Endothelial cell (in vitro differentiated cells): ENCODE measurements around the gene FXN. TPM values are rescaled to one million over a fixed set of nuclear protein-coding genes. Genes with fewer than 3 reads are reported as not detected.
A peak's percentile ranks its signal among the peaks of the same experiment; 100 is the strongest.

Source experiments
- DNase-seq: peaks from one replicate; pipeline ENCODE4 v3.0.0; 2021; ENCODE audit warnings: low spot score
- H3K27ac Mint-ChIP-seq: one replicate; pipeline ENCODE4 v1.8.0; 2021; ENCODE audit warnings: mixed read lengths, inconsistent platforms; ENCODE audit not compliant: unreplicated experiment
- H3K27me3 Mint-ChIP-seq: one replicate; pipeline ENCODE4 v1.8.0; 2021; ENCODE audit warnings: mild to moderate bottlenecking, moderate library complexity, mixed read lengths, inconsistent platforms; ENCODE audit not compliant: unreplicated experiment
- H3K36me3 Mint-ChIP-seq: one replicate; pipeline ENCODE4 v1.8.0; 2021; ENCODE audit warnings: mild to moderate bottlenecking, low read depth, mixed read lengths, inconsistent platforms; ENCODE audit not compliant: unreplicated experiment
- H3K4me1 Mint-ChIP-seq: one replicate; pipeline ENCODE4 v1.8.0; 2021; ENCODE audit warnings: mild to moderate bottlenecking, mixed read lengths, inconsistent platforms; ENCODE audit not compliant: unreplicated experiment
- H3K4me3 Mint-ChIP-seq: one replicate; pipeline ENCODE4 v1.8.0; 2021; ENCODE audit warnings: mild to moderate bottlenecking, mixed read lengths, inconsistent platforms; ENCODE audit not compliant: unreplicated experiment
- H3K9me3 Mint-ChIP-seq: one replicate; pipeline ENCODE4 v1.8.0; 2021; ENCODE audit warnings: mixed read lengths, inconsistent platforms; ENCODE audit not compliant: unreplicated experiment
- total RNA-seq: library from RNA; stranded (reverse); fragmentation: NEBNext Ultra II Directional; extraction: Animal tissue kit (Norgen Biotek cat#: 25700); gene quantifications from one replicate; pipeline ENCODE4 v1.2.1, GENCODE V29; 2021; ENCODE audit not compliant: unreplicated experiment
- TF ChIP-seq, protein P1 (sequence below): fragments of 200-600 bp; sonication (generic); IDR thresholded peaks from one replicate; pipeline ENCODE4 v1.5.0; 2021; ENCODE audit warnings: antibody characterized with exemption; ENCODE audit not compliant: unreplicated experiment

Gene FXN
- total RNA-seq, 1 donor from 2014 or later: 14.4 TPM

DNA sequence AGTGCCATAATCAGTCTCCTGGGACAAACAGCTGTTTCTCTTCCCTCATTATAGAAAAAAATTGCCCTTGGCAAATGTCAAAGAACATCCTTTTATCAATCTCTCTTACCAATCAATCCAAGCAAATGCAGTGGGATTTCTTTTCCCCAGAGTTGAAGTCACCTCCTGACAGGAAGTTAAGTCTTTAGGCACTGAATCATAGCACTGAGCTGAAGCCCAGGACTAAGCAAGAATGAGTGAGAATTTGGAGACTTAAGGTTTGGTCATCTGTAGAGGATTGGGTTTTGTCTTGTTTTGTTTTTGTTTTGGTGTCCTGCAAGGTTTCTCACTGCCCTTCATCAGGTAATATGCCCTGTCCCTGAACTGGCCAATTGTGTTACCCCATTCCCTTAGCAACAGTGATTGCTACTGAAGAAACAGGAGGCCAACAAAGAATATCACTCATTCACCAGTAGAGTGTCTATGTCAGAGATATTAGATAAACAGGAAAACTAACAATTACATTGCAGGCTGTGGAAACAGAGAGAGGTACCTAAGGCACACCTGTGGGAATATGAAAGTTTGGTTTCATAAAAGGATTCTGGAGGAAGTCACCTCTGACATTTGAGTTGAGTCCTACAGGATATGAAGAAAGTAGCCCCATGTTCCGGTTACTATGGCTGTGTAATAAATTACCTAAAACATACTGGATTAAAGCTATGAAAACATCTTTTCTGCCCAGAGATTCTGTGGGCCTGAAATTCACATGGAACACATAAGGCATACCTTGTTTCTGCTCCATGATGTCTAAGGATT lies 4.5 kb upstream of the FXN start:
- no peak overlapping the region for H3K27ac Mint-ChIP-seq
- no peaks in the 10 kb centered on the region for H3K27me3 Mint-ChIP-seq
- H3K9me3 Mint-ChIP-seq: no peaks in the 10 kb centered on the region
- no peaks in the 10 kb centered on the region for H3K4me1 Mint-ChIP-seq
- TF ChIP-seq, protein P1, sequence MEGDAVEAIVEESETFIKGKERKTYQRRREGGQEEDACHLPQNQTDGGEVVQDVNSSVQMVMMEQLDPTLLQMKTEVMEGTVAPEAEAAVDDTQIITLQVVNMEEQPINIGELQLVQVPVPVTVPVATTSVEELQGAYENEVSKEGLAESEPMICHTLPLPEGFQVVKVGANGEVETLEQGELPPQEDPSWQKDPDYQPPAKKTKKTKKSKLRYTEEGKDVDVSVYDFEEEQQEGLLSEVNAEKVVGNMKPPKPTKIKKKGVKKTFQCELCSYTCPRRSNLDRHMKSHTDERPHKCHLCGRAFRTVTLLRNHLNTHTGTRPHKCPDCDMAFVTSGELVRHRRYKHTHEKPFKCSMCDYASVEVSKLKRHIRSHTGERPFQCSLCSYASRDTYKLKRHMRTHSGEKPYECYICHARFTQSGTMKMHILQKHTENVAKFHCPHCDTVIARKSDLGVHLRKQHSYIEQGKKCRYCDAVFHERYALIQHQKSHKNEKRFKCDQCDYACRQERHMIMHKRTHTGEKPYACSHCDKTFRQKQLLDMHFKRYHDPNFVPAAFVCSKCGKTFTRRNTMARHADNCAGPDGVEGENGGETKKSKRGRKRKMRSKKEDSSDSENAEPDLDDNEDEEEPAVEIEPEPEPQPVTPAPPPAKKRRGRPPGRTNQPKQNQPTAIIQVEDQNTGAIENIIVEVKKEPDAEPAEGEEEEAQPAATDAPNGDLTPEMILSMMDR: no peak
- H3K4me3 Mint-ChIP-seq: no peak overlapping the region
- no peaks in the 10 kb centered on the region for H3K36me3 Mint-ChIP-seq
- DNase-seq: no peak

DNA sequence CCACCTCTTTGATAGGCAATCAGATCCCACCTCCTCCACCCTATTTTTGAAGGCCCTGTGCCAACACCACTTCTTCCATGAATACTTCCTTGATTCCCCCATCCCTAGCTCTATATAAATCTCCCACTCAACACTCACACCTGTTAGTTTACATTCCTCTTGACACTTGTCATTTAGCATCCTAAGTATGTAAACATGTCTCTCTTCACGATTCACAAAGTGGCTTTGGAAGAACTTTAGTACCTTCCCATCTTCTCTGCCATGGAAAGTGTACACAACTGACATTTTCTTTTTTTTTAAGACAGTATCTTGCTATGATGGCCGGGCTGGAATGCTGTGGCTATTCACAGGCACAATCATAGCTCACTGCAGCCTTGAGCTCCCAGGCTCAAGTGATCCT lies 1.5 kb upstream of the FXN start:
- TF ChIP-seq, protein P1: no peak
- Mint-ChIP-seq H3K4me3 (no peak overlapping the region), H3K9me3 (no peaks in the 10 kb centered on the region), H3K27ac (no peak overlapping the region), H3K27me3 (peaks cover 6% of the 10 kb centered on the region), H3K36me3 (no peaks in the 10 kb centered on the region), H3K4me1 (peaks cover 5% of the 10 kb centered on the region)
- DNase-seq: no peak

DNA sequence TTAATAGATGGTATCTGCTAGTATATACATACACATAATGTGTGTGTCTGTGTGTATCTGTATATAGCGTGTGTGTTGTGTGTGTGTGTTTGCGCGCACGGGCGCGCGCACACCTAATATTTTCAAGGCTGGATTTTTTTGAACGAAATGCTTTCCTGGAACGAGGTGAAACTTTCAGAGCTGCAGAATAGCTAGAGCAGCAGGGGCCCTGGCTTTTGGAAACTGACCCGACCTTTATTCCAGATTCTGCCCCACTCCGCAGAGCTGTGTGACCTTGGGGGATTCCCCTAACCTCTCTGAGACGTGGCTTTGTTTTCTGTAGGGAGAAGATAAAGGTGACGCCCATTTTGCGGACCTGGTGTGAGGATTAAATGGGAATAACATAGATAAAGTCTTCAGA lies 757 bp downstream of the FXN start:
- Mint-ChIP-seq H3K4me3 (peak overlapping the region; percentile 91), H3K4me1 (peaks cover 5% of the 10 kb centered on the region), H3K9me3 (no peaks in the 10 kb centered on the region), H3K27me3 (peaks cover 6% of the 10 kb centered on the region), H3K36me3 (no peaks in the 10 kb centered on the region), H3K27ac (peak overlapping the region; percentile 86)
- TF ChIP-seq, protein P1: no peak
- DNase-seq: no peak

DNA sequence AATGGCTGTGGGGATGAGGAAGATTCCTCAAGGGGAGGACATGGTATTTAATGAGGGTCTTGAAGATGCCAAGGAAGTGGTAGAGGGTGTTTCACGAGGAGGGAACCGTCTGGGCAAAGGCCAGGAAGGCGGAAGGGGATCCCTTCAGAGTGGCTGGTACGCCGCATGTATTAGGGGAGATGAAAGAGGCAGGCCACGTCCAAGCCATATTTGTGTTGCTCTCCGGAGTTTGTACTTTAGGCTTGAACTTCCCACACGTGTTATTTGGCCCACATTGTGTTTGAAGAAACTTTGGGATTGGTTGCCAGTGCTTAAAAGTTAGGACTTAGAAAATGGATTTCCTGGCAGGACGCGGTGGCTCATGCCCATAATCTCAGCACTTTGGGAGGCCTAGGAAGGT lies 1.2 kb downstream of the FXN start:
- Mint-ChIP-seq H3K27me3 (peaks cover 6% of the 10 kb centered on the region), H3K4me3 (peak overlapping the region; percentile 91), H3K36me3 (no peaks in the 10 kb centered on the region), H3K4me1 (peaks cover 5% of the 10 kb centered on the region), H3K9me3 (no peaks in the 10 kb centered on the region), H3K27ac (peak overlapping the region; percentile 44)
- TF ChIP-seq, protein P1: no peak
- no peak for DNase-seq

DNA sequence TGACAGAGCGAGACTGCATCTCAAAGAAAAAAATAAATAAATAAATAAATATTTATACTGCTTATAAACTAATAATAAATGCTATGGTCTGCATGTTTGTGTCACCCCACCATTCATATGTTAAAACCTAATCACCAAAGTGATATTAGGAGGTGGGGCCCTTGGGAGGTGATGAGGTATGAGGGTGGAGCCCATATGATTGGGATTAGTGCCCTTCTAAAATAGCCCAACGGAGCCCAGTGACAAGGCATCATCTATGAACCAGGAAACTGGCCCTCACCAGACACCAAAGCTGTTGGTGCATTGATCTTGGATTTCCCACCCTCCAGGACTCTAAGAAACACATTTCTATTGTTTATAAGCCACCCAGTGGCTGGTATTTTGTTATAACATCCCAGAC lies 5.1 kb downstream of the FXN start:
- Mint-ChIP-seq H3K27ac (no peak overlapping the region), H3K36me3 (no peaks in the 10 kb centered on the region), H3K9me3 (no peaks in the 10 kb centered on the region), H3K4me3 (no peak overlapping the region), H3K4me1 (peaks cover 16% of the 10 kb centered on the region), H3K27me3 (peaks cover 6% of the 10 kb centered on the region)
- DNase-seq: no peak
- TF ChIP-seq, protein P1: no peak
